Neural cell (in vitro differentiated cells): ENCODE results near the gene TPSB2. TPM values are rescaled to one million over a fixed set of nuclear protein-coding genes. Genes with fewer than 3 reads are reported as not detected.

Experiments used
- H2AFZ ChIP-seq: fragments of 200-600, 300-800 bp; sonication (generic), shearing (Covaris generic); 2 replicates; pipeline ENCODE4 v1.6.0; 2014; ENCODE audit warnings: low read depth, mild to moderate bottlenecking, antibody characterized with exemption, low read length, moderate library complexity
- H3F3A ChIP-seq: fragments of 200-600 bp; shearing (Covaris generic); 2 replicates; pipeline ENCODE4 v1.6.1; 2016; ENCODE audit warnings: mild to moderate bottlenecking, moderate library complexity, mixed read lengths, antibody characterized with exemption, low read length; ENCODE audit not compliant: insufficient read depth, poor library complexity, severe bottlenecking
- H3K27ac ChIP-seq: fragments of 200-600, 300-800 bp; sonication (generic), shearing (Covaris generic); 2 replicates; pipeline ENCODE4 v1.5.1; 2014; ENCODE audit warnings: mild to moderate bottlenecking, low read length, moderate library complexity
- H3K27me3 ChIP-seq: fragments of 300-800, 200-600 bp; sonication (generic), shearing (Covaris generic); 2 replicates; pipeline ENCODE4 v1.6.0; 2014; ENCODE audit warnings: mild to moderate bottlenecking, low read depth, low read length, moderate library complexity; ENCODE audit not compliant: insufficient read depth
- H3K36me3 ChIP-seq: fragments of 300-800, 200-600 bp; sonication (generic), shearing (Covaris generic); 2 replicates; pipeline ENCODE4 v1.5.1; 2014; ENCODE audit warnings: mild to moderate bottlenecking, antibody characterized with exemption, low read length, moderate library complexity; ENCODE audit not compliant: insufficient read depth
- H3K4me2 ChIP-seq: fragments of 300-800, 200-600 bp; sonication (generic), shearing (Covaris generic); 2 replicates; pipeline ENCODE4 v1.6.0; 2014; ENCODE audit warnings: mild to moderate bottlenecking, low read length
- H3K4me3 ChIP-seq: fragments of 300-800, 200-600 bp; sonication (generic), shearing (Covaris generic); 2 replicates; pipeline ENCODE4 v1.5.1; 2014; ENCODE audit warnings: mild to moderate bottlenecking, low read length, moderate library complexity
- H3K79me2 ChIP-seq: fragments of 200-600 bp; shearing (Covaris generic); replicated peaks from 2 replicates; pipeline ENCODE4 v1.6.0; 2014; ENCODE audit warnings: mild to moderate bottlenecking, low read length, moderate library complexity; ENCODE audit not compliant: insufficient read depth
- H3K9ac ChIP-seq: fragments of 300-800, 200-600 bp; sonication (generic), shearing (Covaris generic); 2 replicates; pipeline ENCODE4 v1.6.1; 2016; ENCODE audit warnings: mild to moderate bottlenecking, low read length, mixed read lengths
- H3K9me2 ChIP-seq: fragments of 200-600 bp; shearing (Covaris generic); 2 replicates; pipeline ENCODE4 v1.6.1; 2016; ENCODE audit warnings: mild to moderate bottlenecking, low read length, mixed read lengths; ENCODE audit not compliant: insufficient read depth
- H3K9me3 ChIP-seq: fragments of 200-600, 300-800 bp; sonication (generic), shearing (Covaris generic); 2 replicates; pipeline ENCODE4 v1.6.1; 2016; ENCODE audit warnings: mild to moderate bottlenecking, mixed run types, low read length, moderate library complexity, mixed read lengths
- H4K20me1 ChIP-seq: fragments of 200-600 bp; shearing (Covaris generic); 2 replicates; pipeline ENCODE4 v1.6.1; 2016; ENCODE audit warnings: mild to moderate bottlenecking, mixed run types; ENCODE audit not compliant: insufficient read depth
- CTCF ChIP-seq: fragments of 450-650 bp; IDR thresholded peaks from 2 replicates; pipeline ENCODE4 v1.5.1; 2014; ENCODE audit warnings: antibody characterized with exemption, mild to moderate bottlenecking, moderate library complexity; ENCODE audit not compliant: poor library complexity, severe bottlenecking
- EP300 ChIP-seq: fragments of 450-650 bp; conservative IDR thresholded peaks from 2 replicates; pipeline ENCODE4 v1.6.1; 2014; ENCODE audit warnings: antibody characterized with exemption, mild to moderate bottlenecking, moderate library complexity; ENCODE audit not compliant: poor library complexity, severe bottlenecking
- EZH2 ChIP-seq: fragments of 200-600, 300-800 bp; shearing (Covaris generic), sonication (generic); IDR thresholded peaks from 2 replicates; pipeline ENCODE4 v1.6.1; 2014; ENCODE audit warnings: antibody characterized with exemption, low read length, borderline replicate concordance, mild to moderate bottlenecking; ENCODE audit not compliant: insufficient read depth, poor library complexity, severe bottlenecking
- MXI1 ChIP-seq: fragments of 450-650 bp; conservative IDR thresholded peaks from 2 replicates; pipeline ENCODE4 v1.6.1; 2014; ENCODE audit warnings: antibody characterized with exemption, mild to moderate bottlenecking; ENCODE audit not compliant: poor library complexity, severe bottlenecking
- POLR2AphosphoS5 ChIP-seq: IDR thresholded peaks from 2 replicates; pipeline ENCODE4 v1.6.1; 2012
- RAD21 ChIP-seq: fragments of 450-650 bp; conservative IDR thresholded peaks from 2 replicates; pipeline ENCODE4 v1.6.1; 2014; ENCODE audit warnings: antibody characterized with exemption, mild to moderate bottlenecking, moderate library complexity
- REST ChIP-seq: IDR thresholded peaks from 2 replicates; pipeline ENCODE4 v1.6.1; 2012; ENCODE audit warnings: borderline replicate concordance
- SMC3 ChIP-seq: fragments of 450-650 bp; conservative IDR thresholded peaks from 2 replicates; pipeline ENCODE4 v1.6.1; 2014; ENCODE audit warnings: antibody characterized with exemption, mild to moderate bottlenecking, moderate library complexity; ENCODE audit not compliant: poor library complexity
- TAF1 ChIP-seq: IDR thresholded peaks from 2 replicates; pipeline ENCODE4 v1.6.1; 2012; ENCODE audit warnings: low read depth
- polyA plus RNA-seq: library from polyadenylated mRNA; depleted of rRNA; stranded (reverse); fragments of >200 nt; gene quantifications from 2 replicates; pipeline ENCODE4 v1.2.3, GENCODE V29; 2014

TPSB2 gene
- polyA plus RNA-seq, 1 donor from 2014 or later: not detected

GRCh38 chr16:1223355-1224214, 6.4 kb downstream of the TPSB2 start:
- Histone ChIP-seq H3K4me3 (no peak overlapping the region), H3K36me3 (no peaks in the 10 kb centered on the region), H3K27ac (no peak overlapping the region), H4K20me1 (no peaks in the 10 kb centered on the region), H3K9ac (no peak overlapping the region), H3K9me2 (no peaks in the 10 kb centered on the region), H3K9me3 (no peaks in the 10 kb centered on the region), H3K4me2 (no peak overlapping the region), H3F3A (no peaks in the 10 kb centered on the region), H3K27me3 (no peaks in the 10 kb centered on the region), H2AFZ (no peak overlapping the region), H3K79me2 (no peaks in the 10 kb centered on the region)
- no peak for TF ChIP-seq EP300
- TF ChIP-seq REST: no peak
- no peak for TF ChIP-seq TAF1
- no peak for TF ChIP-seq EZH2
- no peak for TF ChIP-seq SMC3
- TF ChIP-seq RAD21: no peak
- TF ChIP-seq MXI1: no peak
- no peak for TF ChIP-seq CTCF
- no peak for TF ChIP-seq POLR2AphosphoS5

- TF ChIP-seq SMC3: no peak
- no peak for TF ChIP-seq CTCF
- TF ChIP-seq EZH2: no peak
- TF ChIP-seq EP300: no peak
- no peak for TF ChIP-seq MXI1
- TF ChIP-seq RAD21: no peak
- TF ChIP-seq REST: no peak
- TF ChIP-seq TAF1: no peak
- no peak for TF ChIP-seq POLR2AphosphoS5
- Histone ChIP-seq H3K36me3 (no peaks in the 10 kb centered on the region), H3F3A (no peaks in the 10 kb centered on the region), H3K9me3 (no peaks in the 10 kb centered on the region), H3K4me3 (no peak overlapping the region), H3K27ac (no peak overlapping the region), H3K4me2 (no peak overlapping the region), H2AFZ (no peak overlapping the region), H3K9ac (no peak overlapping the region), H3K79me2 (no peaks in the 10 kb centered on the region), H3K27me3 (no peaks in the 10 kb centered on the region), H4K20me1 (no peaks in the 10 kb centered on the region), H3K9me2 (no peaks in the 10 kb centered on the region)
Measured at GRCh38 chr16:1222553-1223354, 7.2 kb downstream of the TPSB2 start.
